GM12878 (cell line): ENCODE measurements around the gene MAP2K4.

Source experiments
- BMI1 ChIP-seq: fragments of 450-650 bp; IDR thresholded peaks from 2 replicates; pipeline ENCODE4 v1.6.1; 2016; ENCODE audit warnings: mild to moderate bottlenecking, moderate library complexity, borderline replicate concordance
- CREB1 ChIP-seq: IDR thresholded peaks from 2 replicates; pipeline ENCODE4 v1.6.1; 2012; ENCODE audit warnings: low read depth, mild to moderate bottlenecking, inconsistent platforms
- CTCF ChIP-seq, 3 experiments: IDR thresholded peaks in 2 of 3; conservative IDR thresholded peaks in 1 of 3; 2 replicates each; pipeline ENCODE4 v1.5.1; 2011; ENCODE audit warnings: low read depth in 3 of 3, low read length in 3 of 3, mild to moderate bottlenecking in 3 of 3, control low read depth in 2 of 3, moderate library complexity in 2 of 3, inconsistent platforms in 1 of 3, mixed read lengths in 1 of 3; ENCODE audit not compliant: control insufficient read depth in 2 of 3, insufficient read depth in 1 of 3; ENCODE audit errors: extremely low read depth in 1 of 3
- DPF2 ChIP-seq: fragments of 450-650 bp; IDR thresholded peaks from 2 replicates; pipeline ENCODE4 v1.6.1; 2017; ENCODE audit warnings: mild to moderate bottlenecking
- JUND ChIP-seq: IDR thresholded peaks from 2 replicates; pipeline ENCODE4 v1.6.1; 2012; ENCODE audit warnings: low read depth, mild to moderate bottlenecking, low read length, improper control_type of control experiment, moderate library complexity
- NR2F1 ChIP-seq: fragments of 450-650 bp; conservative IDR thresholded peaks from 2 replicates; pipeline ENCODE4 v1.6.1; 2017; ENCODE audit warnings: mild to moderate bottlenecking
- SREBF2 ChIP-seq: IDR thresholded peaks from 2 replicates; pipeline ENCODE4 v1.6.1; 2012; ENCODE audit warnings: mild to moderate bottlenecking, low read length

GRCh38 chr17:12180644-12181261 lies 160.1 kb downstream of the MAP2K4 start:
- TF ChIP-seq JUND (no peak), CREB1 (no peak), NR2F1 (no peak), BMI1 (no peak), CTCF (IDR thresholded peaks at IDR 0.05 in 2 of 3, conservative IDR thresholded peaks at IDR 0.05 in 1 of 3; ENCODE audit: control insufficient read depth in 2 of 3, extremely low read depth in 1 of 3, insufficient read depth in 1 of 3, low read depth in 3 of 3, low read length in 3 of 3) (peak; percentile 58 to 81 (median 74); a peak in 5 of 6 replicates), SREBF2 (no peak), DPF2 (no peak)
